Activated CD4-positive, alpha-beta T cell treated with anti-CD3 and anti-CD28 coated beads, Interleukin-2, amount 10 ng/mL, durations not matched to agents 24 days and 14 days (primary cell): ENCODE results near the gene ITM2C. TPM values are rescaled to one million over a fixed set of nuclear protein-coding genes. Genes with fewer than 3 reads are reported as not detected.

Source experiments
- DNase-seq: peaks from one replicate; pipeline ENCODE4 v3.0.0; 2022
- H3K27ac Mint-ChIP-seq: one replicate; pipeline ENCODE4 v1.8.0; 2022; ENCODE audit warnings: mild to moderate bottlenecking, mixed read lengths
- H3K27me3 Mint-ChIP-seq: one replicate; pipeline ENCODE4 v1.8.0; 2022; ENCODE audit warnings: mixed read lengths
- H3K36me3 Mint-ChIP-seq: one replicate; pipeline ENCODE4 v1.8.0; 2022; ENCODE audit warnings: low read depth, mild to moderate bottlenecking, mixed read lengths
- H3K4me1 Mint-ChIP-seq: one replicate; pipeline ENCODE4 v1.8.0; 2021; ENCODE audit warnings: mixed read lengths
- H3K4me3 Mint-ChIP-seq: one replicate; pipeline ENCODE4 v1.8.0; 2022; ENCODE audit warnings: mild to moderate bottlenecking, moderate library complexity, mixed read lengths
- H3K9me3 Mint-ChIP-seq: one replicate; pipeline ENCODE4 v1.8.0; 2021; ENCODE audit warnings: mixed read lengths
- intact Hi-C: fragments of 100-400 bp; cut with micrococcal nuclease; formaldehyde crosslinking; loops from one replicate; pipeline ENCODE4 v1.15.1; 2023
- total RNA-seq: library from RNA; stranded (reverse); gene quantifications from 2 replicates; pipeline ENCODE4 v1.2.3, GENCODE V29; 2022

ITM2C gene
- total RNA-seq, 1 donor from 2014 or later = 8.3 TPM

GRCh38 chr2:230872968-230873660 lies 8.4 kb downstream of the ITM2C start:
- Mint-ChIP-seq H3K4me3 (no peak overlapping the region), H3K27ac (no peak overlapping the region), H3K36me3 (no peaks in the 10 kb centered on the region), H3K9me3 (no peaks in the 10 kb centered on the region), H3K4me1 (peaks cover 11% of the 10 kb centered on the region), H3K27me3 (peaks cover 5% of the 10 kb centered on the region)
- no peak for DNase-seq
- intact Hi-C loops = no loop called here

DNA sequence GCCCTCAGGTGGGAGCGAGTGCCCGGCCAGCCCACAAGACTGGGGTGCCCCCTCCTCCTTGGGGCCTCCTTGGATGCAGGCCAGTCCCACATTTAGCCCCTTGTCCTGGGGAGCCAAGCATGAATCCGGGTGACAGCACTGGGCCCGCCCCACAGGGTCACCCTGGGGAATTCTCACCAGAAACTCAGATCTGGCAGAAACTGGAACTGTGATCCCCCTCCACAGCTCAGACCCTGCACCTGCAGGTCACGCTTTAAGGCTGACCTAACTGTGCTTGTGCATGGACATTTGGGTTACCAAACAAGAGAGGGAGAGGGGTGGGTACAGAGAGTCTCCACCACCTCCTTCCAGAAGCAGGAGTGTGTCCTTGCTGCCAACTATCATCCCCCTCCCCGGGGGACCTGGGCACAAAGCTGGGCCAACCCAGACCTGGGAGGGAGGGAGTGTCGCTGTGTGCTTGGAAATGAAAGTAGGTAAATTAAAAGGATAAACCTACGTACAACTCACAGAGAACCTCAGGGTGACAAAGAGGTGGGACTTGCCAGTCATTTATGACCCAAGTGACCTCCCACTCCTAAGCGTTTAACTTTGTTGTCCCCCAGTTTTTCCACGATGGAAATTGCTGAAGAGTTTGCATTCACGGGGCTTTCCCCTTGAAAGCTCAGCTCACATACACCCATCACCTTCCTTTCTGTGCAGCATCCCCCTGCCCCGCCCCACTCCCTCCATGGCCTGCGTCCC lies 9.1 kb downstream of the ITM2C start:
- intact Hi-C loops = no loop called here
- no peaks in the 10 kb centered on the region for H3K9me3 Mint-ChIP-seq
- H3K4me1 Mint-ChIP-seq = peaks cover 11% of the 10 kb centered on the region
- H3K27me3 Mint-ChIP-seq = peaks cover 4% of the 10 kb centered on the region
- H3K4me3 Mint-ChIP-seq = no peak overlapping the region
- no peaks in the 10 kb centered on the region for H3K36me3 Mint-ChIP-seq
- no peak for DNase-seq
- no peak overlapping the region for H3K27ac Mint-ChIP-seq

GRCh38 chr2:230874456-230874855 lies 9.7 kb downstream of the ITM2C start:
- Mint-ChIP-seq H3K4me1 (peaks cover 11% of the 10 kb centered on the region), H3K9me3 (no peaks in the 10 kb centered on the region), H3K27ac (peak overlapping the region; percentile 11), H3K27me3 (peaks cover 2% of the 10 kb centered on the region), H3K36me3 (no peaks in the 10 kb centered on the region), H3K4me3 (no peak overlapping the region)
- intact Hi-C loops = no loop called here
- DNase-seq = no peak

DNA sequence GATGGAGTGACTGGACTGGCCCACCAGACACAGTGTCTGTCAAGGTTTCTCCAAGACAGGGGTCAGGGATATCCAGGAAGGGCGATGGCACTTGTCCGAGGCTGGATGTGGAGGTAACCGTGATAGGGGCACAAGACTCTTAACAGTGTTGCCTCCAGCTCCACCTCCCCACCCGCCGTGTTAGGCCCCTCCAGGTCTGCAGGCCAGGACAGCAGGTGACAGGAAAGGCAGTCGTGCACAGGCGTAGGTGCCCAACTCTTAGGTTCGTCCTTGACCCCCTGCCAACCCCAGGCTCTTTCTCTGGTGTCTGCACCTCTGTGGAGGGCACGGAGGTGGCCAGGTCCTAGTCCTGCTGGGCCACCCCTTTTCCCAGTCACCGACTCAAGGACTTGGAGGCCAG lies 10.1 kb downstream of the ITM2C start:
- H3K4me3 Mint-ChIP-seq = no peak overlapping the region
- DNase-seq = no peak
- peak overlapping the region; percentile 11 for H3K27ac Mint-ChIP-seq
- peaks cover 2% of the 10 kb centered on the region for H3K27me3 Mint-ChIP-seq
- H3K4me1 Mint-ChIP-seq = peaks cover 11% of the 10 kb centered on the region
- H3K9me3 Mint-ChIP-seq = no peaks in the 10 kb centered on the region
- intact Hi-C loops = no loop called here
- H3K36me3 Mint-ChIP-seq = no peaks in the 10 kb centered on the region

DNA sequence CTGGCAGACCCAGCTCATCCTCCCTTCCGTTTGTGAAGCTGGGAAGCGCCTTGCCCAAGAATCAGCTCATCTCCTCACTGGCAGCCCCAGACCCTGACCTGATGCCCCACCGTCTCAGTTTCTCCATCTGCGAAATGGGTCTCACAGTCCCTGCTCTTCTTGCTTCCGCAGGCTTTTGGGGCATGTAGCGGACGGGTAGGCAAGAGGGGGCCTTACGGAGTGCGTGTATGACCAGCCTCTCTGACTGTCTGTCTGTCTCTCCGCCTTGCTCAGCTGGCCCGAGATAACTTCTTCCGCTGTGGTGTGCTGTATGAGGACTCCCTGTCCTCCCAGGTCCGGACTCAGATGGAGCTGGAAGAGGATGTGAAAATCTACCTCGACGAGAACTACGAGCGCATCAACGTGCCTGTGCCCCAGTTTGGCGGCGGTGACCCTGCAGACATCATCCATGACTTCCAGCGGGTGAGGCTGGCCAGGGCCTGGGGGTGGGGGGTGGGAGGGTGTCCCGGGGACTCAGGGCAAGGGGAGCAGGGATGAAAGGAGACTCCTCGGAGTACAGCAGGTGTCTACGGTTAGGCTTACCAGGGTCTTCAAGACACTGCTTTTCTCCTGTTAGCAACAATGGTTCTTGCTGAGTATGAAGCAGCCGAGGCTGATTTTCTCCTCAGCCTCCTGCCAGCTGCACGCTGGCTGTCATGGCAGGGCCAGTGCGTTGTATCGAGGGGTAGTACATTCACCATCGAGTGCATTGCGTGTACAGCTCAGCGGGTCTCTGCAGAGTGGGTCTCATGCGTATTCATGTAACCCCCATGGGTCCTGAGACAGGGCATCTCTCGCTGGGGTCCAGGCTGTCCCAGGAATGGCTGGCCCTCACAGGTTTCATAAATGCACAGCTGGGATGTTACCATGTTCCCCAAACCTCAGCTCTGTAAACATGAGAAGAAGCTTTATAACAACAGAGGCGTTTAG lies 10.9 kb downstream of the ITM2C start:
- no peak overlapping the region for H3K27ac Mint-ChIP-seq
- H3K9me3 Mint-ChIP-seq = no peaks in the 10 kb centered on the region
- H3K4me3 Mint-ChIP-seq = no peak overlapping the region
- intact Hi-C loops = no loop called here
- DNase-seq = no peak
- peaks cover 11% of the 10 kb centered on the region for H3K4me1 Mint-ChIP-seq
- H3K36me3 Mint-ChIP-seq = no peaks in the 10 kb centered on the region
- H3K27me3 Mint-ChIP-seq = no peaks in the 10 kb centered on the region

GRCh38 chr2:230877116-230877758 lies 12.5 kb downstream of the ITM2C start:
- intact Hi-C loops = no loop called here
- DNase-seq = no peak
- Mint-ChIP-seq H3K9me3 (no peaks in the 10 kb centered on the region), H3K36me3 (no peaks in the 10 kb centered on the region), H3K4me1 (peaks cover 11% of the 10 kb centered on the region), H3K27ac (no peak overlapping the region), H3K4me3 (no peak overlapping the region), H3K27me3 (peaks cover 6% of the 10 kb centered on the region)

GRCh38 chr2:230877759-230878598 lies 13.2 kb downstream of the ITM2C start:
- no peak overlapping the region for H3K27ac Mint-ChIP-seq
- peaks cover 12% of the 10 kb centered on the region for H3K27me3 Mint-ChIP-seq

DNA sequence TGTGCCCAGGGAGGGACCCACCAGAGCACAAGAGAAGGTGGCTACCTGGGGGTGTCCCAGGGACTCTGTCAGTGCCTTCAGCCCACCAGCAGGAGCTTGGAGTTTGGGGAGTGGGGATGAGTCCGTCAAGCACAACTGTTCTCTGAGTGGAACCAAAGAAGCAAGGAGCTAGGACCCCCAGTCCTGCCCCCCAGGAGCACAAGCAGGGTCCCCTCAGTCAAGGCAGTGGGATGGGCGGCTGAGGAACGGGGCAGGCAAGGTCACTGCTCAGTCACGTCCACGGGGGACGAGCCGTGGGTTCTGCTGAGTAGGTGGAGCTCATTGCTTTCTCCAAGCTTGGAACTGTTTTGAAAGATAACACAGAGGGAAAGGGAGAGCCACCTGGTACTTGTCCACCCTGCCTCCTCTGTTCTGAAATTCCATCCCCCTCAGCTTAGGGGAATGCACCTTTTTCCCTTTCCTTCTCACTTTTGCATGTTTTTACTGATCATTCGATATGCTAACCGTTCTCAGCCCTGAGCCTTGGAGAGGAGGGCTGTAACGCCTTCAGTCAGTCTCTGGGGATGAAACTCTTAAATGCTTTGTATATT lies 14.0 kb downstream of the ITM2C start:
- no peak for DNase-seq
- peaks cover 15% of the 10 kb centered on the region for H3K27me3 Mint-ChIP-seq
- intact Hi-C loops = no loop called here
- no peak overlapping the region for H3K4me3 Mint-ChIP-seq
- H3K4me1 Mint-ChIP-seq = peaks cover 7% of the 10 kb centered on the region
- no peaks in the 10 kb centered on the region for H3K9me3 Mint-ChIP-seq
- H3K27ac Mint-ChIP-seq = no peak overlapping the region
- H3K36me3 Mint-ChIP-seq = no peaks in the 10 kb centered on the region

More at GRCh38 chr2:230877759-230878598, 13.2 kb downstream of the ITM2C start:
- Mint-ChIP-seq H3K4me3 (no peak overlapping the region), H3K9me3 (no peaks in the 10 kb centered on the region), H3K4me1 (peaks cover 8% of the 10 kb centered on the region), H3K36me3 (no peaks in the 10 kb centered on the region)
- intact Hi-C loops = no loop called here
- DNase-seq = no peak

GRCh38 chr2:230879271-230879882 lies 14.6 kb downstream of the ITM2C start:
- intact Hi-C loops = no loop called here
- no peak overlapping the region for H3K27ac Mint-ChIP-seq
- H3K9me3 Mint-ChIP-seq = no peaks in the 10 kb centered on the region
- H3K4me3 Mint-ChIP-seq = no peak overlapping the region
- peaks cover 3% of the 10 kb centered on the region for H3K4me1 Mint-ChIP-seq
- H3K27me3 Mint-ChIP-seq = peaks cover 19% of the 10 kb centered on the region
- H3K36me3 Mint-ChIP-seq = no peaks in the 10 kb centered on the region
- no peak for DNase-seq

- Mint-ChIP-seq H3K9me3 (no peaks in the 10 kb centered on the region), H3K36me3 (no peaks in the 10 kb centered on the region), H3K27me3 (peaks cover 19% of the 10 kb centered on the region), H3K27ac (no peak overlapping the region), H3K4me1 (no peaks in the 10 kb centered on the region), H3K4me3 (no peak overlapping the region)
- DNase-seq = no peak
- intact Hi-C loops = no loop called here
Observed at GRCh38 chr2:230879891-230880290, 15.1 kb downstream of the ITM2C start.

- Mint-ChIP-seq H3K4me1 (no peaks in the 10 kb centered on the region), H3K4me3 (no peak overlapping the region), H3K9me3 (no peaks in the 10 kb centered on the region), H3K36me3 (no peaks in the 10 kb centered on the region), H3K27ac (no peak overlapping the region), H3K27me3 (peaks cover 23% of the 10 kb centered on the region)
- intact Hi-C loops = no loop called here
- no peak for DNase-seq
Observed at GRCh38 chr2:230881840-230882239, 17.1 kb downstream of the ITM2C start.

- Mint-ChIP-seq H3K27ac (no peak overlapping the region), H3K4me1 (no peaks in the 10 kb centered on the region), H3K27me3 (peaks cover 32% of the 10 kb centered on the region), H3K36me3 (no peaks in the 10 kb centered on the region), H3K4me3 (no peak overlapping the region), H3K9me3 (no peaks in the 10 kb centered on the region)
- DNase-seq = no peak
- intact Hi-C loops = no loop called here
Observed at GRCh38 chr2:230885463-230886130, 20.9 kb downstream of the ITM2C start.
